K562 (cell line): ENCODE data around the gene NT5DC2. TPM values are rescaled to one million over a fixed set of nuclear protein-coding genes. Genes with fewer than 3 reads are reported as not detected.
A peak's percentile ranks its signal among the peaks of the same experiment; 100 is the strongest.

Experiments used
- ATF7 ChIP-seq: fragments of 450-650 bp; IDR thresholded peaks from 2 replicates; pipeline ENCODE4 v1.7.1; 2014; ENCODE audit warnings: mild to moderate bottlenecking, moderate library complexity
- CREB1 ChIP-seq, 2 experiments: sonication (generic) in 1 of 2; formaldehyde crosslinking in 1 of 2; IDR thresholded peaks; 2 replicates each; pipeline versions ENCODE4 v1.6.1 to v1.8.0; 2012 to 2022; ENCODE audit warnings: inconsistent platforms in 1 of 2, mild to moderate bottlenecking in 1 of 2, missing genetic modification reagents in 1 of 2, moderate library complexity in 1 of 2
- GATAD2A ChIP-seq: fragments of 450-650 bp; IDR thresholded peaks from 2 replicates; pipeline ENCODE4 v1.6.1; 2017
- HMG20A ChIP-seq: fragments of 450-650 bp; formaldehyde crosslinking; conservative IDR thresholded peaks from 2 replicates; pipeline ENCODE4 v1.4.0; 2020; ENCODE audit warnings: mild to moderate bottlenecking, mixed read lengths
- HMGN3 ChIP-seq: IDR thresholded peaks from 2 replicates; pipeline ENCODE4 v1.6.1; 2011; ENCODE audit warnings: borderline replicate concordance, low read depth, mild to moderate bottlenecking, mixed read lengths, low read length; ENCODE audit not compliant: insufficient read length; ENCODE audit errors: extremely low read depth
- KDM5B ChIP-seq: fragments of 200-600 bp; sonication (generic); IDR thresholded peaks from 2 replicates; pipeline ENCODE4 v1.6.1; 2012; ENCODE audit warnings: low read depth, mild to moderate bottlenecking, moderate library complexity, low read length, control low read depth, inconsistent platforms; ENCODE audit not compliant: insufficient replicate concordance
- MTA1 ChIP-seq: fragments of 450-650 bp; IDR thresholded peaks from 2 replicates; pipeline ENCODE4 v1.6.1; 2017; ENCODE audit warnings: borderline replicate concordance
- PML ChIP-seq: IDR thresholded peaks from 2 replicates; pipeline ENCODE4 v1.6.1; 2012; ENCODE audit warnings: low read length, inconsistent platforms
- PTTG1 ChIP-seq: fragments of 450-650 bp; IDR thresholded peaks from 2 replicates; pipeline ENCODE4 v1.6.1; 2016; ENCODE audit warnings: low read depth, mild to moderate bottlenecking, missing genetic modification characterization, missing compliant biosample characterization
- RAD51 ChIP-seq: fragments of 450-650 bp; IDR thresholded peaks from 2 replicates; pipeline ENCODE4 v1.7.1; 2016; ENCODE audit warnings: low read depth, mild to moderate bottlenecking, borderline replicate concordance
- RBM25 ChIP-seq: fragments of 200-400 bp; formaldehyde crosslinking; IDR thresholded peaks from 2 replicates; pipeline ENCODE4 v1.6.1; 2018; ENCODE audit warnings: low read length, low read depth, moderate library complexity; ENCODE audit not compliant: severe bottlenecking
- SIX5 ChIP-seq, 2 experiments: IDR thresholded peaks; 2 replicates each; pipeline ENCODE4 v1.6.1; 2011; ENCODE audit warnings: low read length in 2 of 2, borderline replicate concordance in 1 of 2, low read depth in 1 of 2, mild to moderate bottlenecking in 1 of 2, moderate library complexity in 1 of 2; ENCODE audit not compliant: insufficient read depth in 1 of 2
- SP2 ChIP-seq: IDR thresholded peaks from 2 replicates; pipeline ENCODE4 v1.6.1; 2011; ENCODE audit warnings: mild to moderate bottlenecking, low read depth, low read length, moderate library complexity; ENCODE audit not compliant: poor library complexity, severe bottlenecking; ENCODE audit errors: extremely low read depth
- ZBTB49 ChIP-seq: sonication (generic); formaldehyde crosslinking; IDR thresholded peaks from 2 replicates; pipeline ENCODE4 v1.8.0; 2022; ENCODE audit warnings: missing genetic modification reagents, mild to moderate bottlenecking, borderline replicate concordance
- ZNF212 ChIP-seq: fragments of 450-650 bp; formaldehyde crosslinking; IDR thresholded peaks from 2 replicates; pipeline ENCODE4 v1.4.0; 2020; ENCODE audit warnings: mild to moderate bottlenecking
- ZNF224 ChIP-seq: sonication (generic); formaldehyde crosslinking; IDR thresholded peaks from 2 replicates; pipeline ENCODE4 v1.8.0; 2022; ENCODE audit warnings: mild to moderate bottlenecking, missing genetic modification reagents
- ZNF592 ChIP-seq: fragments of 450-650 bp; IDR thresholded peaks from 2 replicates; pipeline ENCODE4 v1.6.1; 2017; ENCODE audit warnings: antibody characterized with exemption, mild to moderate bottlenecking
- ZSCAN29 ChIP-seq: fragments of 450-650 bp; IDR thresholded peaks from 2 replicates; pipeline ENCODE4 v1.6.1; 2017
- polyA plus RNA-seq, 8 experiments: library from polyadenylated mRNA; depleted of rRNA in 4 of 8; stranded (reverse) in 5 of 8; unstranded in 3 of 8; fragments of >200 nt; fragmentation: Nextera tagmentation in 2 of 8; fragmentation: Illumina TruSeq in 1 of 8; extraction: Ambion mirVana in 2 of 8; extraction: Trizol in 1 of 8; gene quantifications; 2 replicates each; pipeline versions ENCODE4 v1.2.1 to v1.2.3, GENCODE V29; 2011 to 2014; ENCODE audit warnings: inconsistent platforms in 1 of 8, missing spikeins in 1 of 8
- total RNA-seq, 7 experiments: library from RNA; depleted of rRNA in 6 of 7; stranded (reverse); fragments of >200 nt in 6 of 7; fragmentation: Illumina TruSeq in 2 of 7; extraction: Trizol in 2 of 7; gene quantifications; 2 replicates each; pipeline versions ENCODE4 v1.2.1 to v1.2.3, GENCODE V29; 2011 to 2021; ENCODE audit warnings: low replicate concordance in 1 of 7
- TF ChIP-seq, protein P1 (sequence below): fragments of 250-450 bp; sonication (Bioruptor Pico); IDR thresholded peaks from 2 replicates; pipeline ENCODE4 v1.5.0; 2022; ENCODE audit warnings: mild to moderate bottlenecking

The NT5DC2 gene
- total and polyA plus RNA-seq, 9 of the 15 experiments (the other 6 are each of a cell fraction or from before 2014, with no cell fraction given) = 25.6 to 168 (median 122) TPM

GRCh38 chr3:52536369-52537164 lies 2.9 kb upstream of the NT5DC2 start, which contains the start of gene UQCC5 (continued):
- no peak for TF ChIP-seq MTA1
- TF ChIP-seq SIX5 (IDR thresholded peaks at IDR 0.05; ENCODE audit: borderline replicate concordance in 1 of 2, insufficient read depth in 1 of 2, low read depth in 1 of 2, low read length in 2 of 2) = no peak
- TF ChIP-seq RAD51 = peak; percentile 76
- TF ChIP-seq ZBTB49 = no peak
- no peak for TF ChIP-seq ZNF212 (CRISPR knock-in tag)
- TF ChIP-seq ZSCAN29 = no peak
- TF ChIP-seq ZNF592 = no peak
- peak; percentile 61 for TF ChIP-seq HMGN3
- TF ChIP-seq ZNF224 (CRISPR knock-in tag) = no peak
- no peak for TF ChIP-seq PTTG1 (tag)
- TF ChIP-seq CREB1 (IDR thresholded peaks at IDR 0.05) = 0 out of 2 replicates have a peak, but pooled peaks have one; percentile 25
- TF ChIP-seq CREB1 (CRISPR knock-in tag; IDR thresholded peaks at IDR 0.05) = no peak
- TF ChIP-seq RBM25 = peak; percentile 94
- TF ChIP-seq, protein P1, sequence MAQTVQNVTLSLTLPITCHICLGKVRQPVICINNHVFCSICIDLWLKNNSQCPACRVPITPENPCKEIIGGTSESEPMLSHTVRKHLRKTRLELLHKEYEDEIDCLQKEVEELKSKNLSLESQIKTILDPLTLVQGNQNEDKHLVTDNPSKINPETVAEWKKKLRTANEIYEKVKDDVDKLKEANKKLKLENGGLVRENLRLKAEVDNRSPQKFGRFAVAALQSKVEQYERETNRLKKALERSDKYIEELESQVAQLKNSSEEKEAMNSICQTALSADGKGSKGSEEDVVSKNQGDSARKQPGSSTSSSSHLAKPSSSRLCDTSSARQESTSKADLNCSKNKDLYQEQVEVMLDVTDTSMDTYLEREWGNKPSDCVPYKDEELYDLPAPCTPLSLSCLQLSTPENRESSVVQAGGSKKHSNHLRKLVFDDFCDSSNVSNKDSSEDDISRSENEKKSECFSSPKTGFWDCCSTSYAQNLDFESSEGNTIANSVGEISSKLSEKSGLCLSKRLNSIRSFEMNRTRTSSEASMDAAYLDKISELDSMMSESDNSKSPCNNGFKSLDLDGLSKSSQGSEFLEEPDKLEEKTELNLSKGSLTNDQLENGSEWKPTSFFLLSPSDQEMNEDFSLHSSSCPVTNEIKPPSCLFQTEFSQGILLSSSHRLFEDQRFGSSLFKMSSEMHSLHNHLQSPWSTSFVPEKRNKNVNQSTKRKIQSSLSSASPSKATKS (CRISPR knock-in tag) = no peak
- no peak for TF ChIP-seq SP2
- TF ChIP-seq PML = no peak
- TF ChIP-seq ATF7 = peak; percentile 57; the same call in 1 of the 2 replicates
- no peak for TF ChIP-seq HMG20A (CRISPR knock-in tag)
- no peak for TF ChIP-seq GATAD2A
- peak; percentile 92 for TF ChIP-seq KDM5B
